ENCODE data around the gene ZBTB33.

ZBTB33 gene, protein sequence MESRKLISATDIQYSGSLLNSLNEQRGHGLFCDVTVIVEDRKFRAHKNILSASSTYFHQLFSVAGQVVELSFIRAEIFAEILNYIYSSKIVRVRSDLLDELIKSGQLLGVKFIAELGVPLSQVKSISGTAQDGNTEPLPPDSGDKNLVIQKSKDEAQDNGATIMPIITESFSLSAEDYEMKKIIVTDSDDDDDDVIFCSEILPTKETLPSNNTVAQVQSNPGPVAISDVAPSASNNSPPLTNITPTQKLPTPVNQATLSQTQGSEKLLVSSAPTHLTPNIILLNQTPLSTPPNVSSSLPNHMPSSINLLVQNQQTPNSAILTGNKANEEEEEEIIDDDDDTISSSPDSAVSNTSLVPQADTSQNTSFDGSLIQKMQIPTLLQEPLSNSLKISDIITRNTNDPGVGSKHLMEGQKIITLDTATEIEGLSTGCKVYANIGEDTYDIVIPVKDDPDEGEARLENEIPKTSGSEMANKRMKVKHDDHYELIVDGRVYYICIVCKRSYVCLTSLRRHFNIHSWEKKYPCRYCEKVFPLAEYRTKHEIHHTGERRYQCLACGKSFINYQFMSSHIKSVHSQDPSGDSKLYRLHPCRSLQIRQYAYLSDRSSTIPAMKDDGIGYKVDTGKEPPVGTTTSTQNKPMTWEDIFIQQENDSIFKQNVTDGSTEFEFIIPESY

DNA sequence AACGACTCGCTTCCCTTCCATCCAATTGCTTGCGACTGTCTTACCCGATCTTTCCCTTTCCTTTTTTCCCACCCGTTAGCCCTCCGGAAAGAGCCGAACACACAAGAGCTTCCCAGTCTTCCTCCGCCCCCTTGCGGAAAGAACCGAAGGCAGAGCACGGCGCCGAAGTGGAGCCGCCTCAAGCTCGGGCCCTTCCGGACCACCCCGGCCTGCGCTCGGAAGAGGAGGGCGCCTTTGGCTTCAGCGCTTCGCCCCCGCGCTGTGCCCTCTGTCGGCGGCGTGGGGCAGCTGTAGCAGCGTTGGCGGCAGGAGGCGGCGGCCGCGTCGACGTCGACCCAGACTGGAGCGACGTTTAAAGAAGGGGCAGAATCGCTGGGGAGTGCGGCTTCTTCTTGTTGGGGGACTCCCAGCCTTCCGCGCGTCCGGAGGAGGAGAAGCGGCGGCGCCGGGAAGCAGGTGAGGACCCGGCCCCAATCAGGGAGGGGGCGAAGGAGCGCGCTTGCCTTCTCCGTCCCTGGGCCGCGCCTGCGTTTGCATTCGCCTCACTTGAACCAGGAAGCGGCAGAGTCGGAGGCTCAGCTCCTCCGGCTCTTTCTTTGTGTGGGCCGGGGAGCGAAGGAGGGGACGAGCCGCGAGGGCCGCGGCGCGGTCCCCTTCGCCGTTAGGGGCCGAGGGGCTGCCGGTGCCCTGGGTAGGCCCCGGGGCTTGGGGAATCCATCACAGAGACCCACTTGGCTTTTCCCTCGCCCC lies at the start of gene ZBTB33:
Gene ZBTB33 (plus strand): TSS at position 291 of the 750 bp plus-strand sequence. CDS start 2,604 bp downstream, outside the sequence.
- peak; percentile 92 to 94 for DNase-seq
- TF ChIP-seq POLR2A (IDR thresholded peaks at IDR 0.05; ENCODE audit: low read length), result peak; percentile 64
- TF ChIP-seq GATA1 (IDR thresholded peaks at IDR 0.05; ENCODE audit: low read depth, low read length), result no peak

DNA sequence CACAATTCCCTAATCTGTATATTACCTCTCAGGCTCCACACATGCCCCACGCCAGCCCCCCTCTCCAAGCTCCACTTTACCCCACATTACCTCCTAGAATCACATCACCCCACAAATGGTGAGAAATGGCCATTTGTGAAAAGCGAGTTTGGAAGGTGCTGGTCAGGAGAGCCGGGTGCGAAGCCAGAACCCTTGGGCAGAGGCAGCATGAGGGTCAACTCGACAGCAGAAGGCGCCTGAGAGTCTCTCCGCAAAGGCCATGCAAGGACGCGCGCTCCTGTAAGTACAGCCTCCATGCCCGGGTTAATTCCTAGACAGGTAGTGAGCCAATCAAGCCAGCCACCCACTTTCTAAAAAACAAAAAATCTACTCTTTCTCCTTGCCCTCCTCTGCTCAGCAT lies 49.8 kb upstream of the ZBTB33 start:
- DNase-seq, result no peak
- TF ChIP-seq GATA1 (IDR thresholded peaks at IDR 0.05; ENCODE audit: low read depth, low read length), result no peak
- TF ChIP-seq POLR2A (IDR thresholded peaks at IDR 0.05; ENCODE audit: low read length), result no peak

DNA sequence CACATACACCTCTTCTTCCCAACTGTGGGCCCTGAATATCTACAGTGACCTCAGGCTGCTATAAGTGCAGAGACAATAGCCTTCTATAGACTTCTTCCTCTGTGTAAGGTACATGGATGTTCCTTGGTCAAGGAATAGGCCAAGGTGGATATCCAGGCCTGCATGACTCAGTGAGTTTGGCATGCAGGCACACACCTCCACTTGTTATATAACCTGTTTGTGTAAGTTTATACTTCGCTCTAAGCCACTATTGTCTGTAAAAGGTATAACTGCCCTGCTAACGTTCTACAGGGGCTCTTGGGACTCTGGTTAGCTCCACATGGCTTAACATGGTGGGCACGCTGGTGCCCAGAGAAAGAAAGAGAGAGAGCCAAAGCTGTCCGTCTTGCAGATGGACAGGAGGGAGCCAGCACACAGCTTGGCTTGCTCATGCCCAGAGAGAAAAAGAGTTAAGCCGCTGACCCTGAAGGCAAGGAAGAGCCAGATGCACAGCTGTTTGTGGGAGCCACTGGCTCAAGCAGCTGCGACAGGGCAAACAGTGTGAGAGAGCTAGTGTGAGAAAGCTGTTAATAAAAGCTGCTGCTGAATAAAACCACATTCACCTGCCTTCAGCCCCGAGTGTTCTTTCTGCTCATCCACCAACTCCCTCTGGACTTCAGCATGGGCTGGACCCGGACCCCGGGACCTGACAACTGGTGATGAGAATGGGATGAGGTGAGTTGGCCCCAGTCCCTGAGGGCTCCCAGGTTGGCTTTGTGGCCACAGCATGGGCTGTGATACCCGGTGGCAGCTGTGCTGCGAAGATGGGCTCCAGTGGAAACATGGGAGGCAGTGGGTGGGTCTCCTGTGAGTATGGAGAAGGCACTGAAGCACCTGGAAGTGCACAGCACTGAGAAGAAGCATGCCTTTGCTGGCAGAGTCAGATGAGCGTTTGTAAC lies 44.5 kb upstream of the ZBTB33 start:
- no peak for DNase-seq
- TF ChIP-seq POLR2A (IDR thresholded peaks at IDR 0.05; ENCODE audit: low read length) (no peak), GATA1 (IDR thresholded peaks at IDR 0.05; ENCODE audit: low read depth, low read length) (no peak)

DNA sequence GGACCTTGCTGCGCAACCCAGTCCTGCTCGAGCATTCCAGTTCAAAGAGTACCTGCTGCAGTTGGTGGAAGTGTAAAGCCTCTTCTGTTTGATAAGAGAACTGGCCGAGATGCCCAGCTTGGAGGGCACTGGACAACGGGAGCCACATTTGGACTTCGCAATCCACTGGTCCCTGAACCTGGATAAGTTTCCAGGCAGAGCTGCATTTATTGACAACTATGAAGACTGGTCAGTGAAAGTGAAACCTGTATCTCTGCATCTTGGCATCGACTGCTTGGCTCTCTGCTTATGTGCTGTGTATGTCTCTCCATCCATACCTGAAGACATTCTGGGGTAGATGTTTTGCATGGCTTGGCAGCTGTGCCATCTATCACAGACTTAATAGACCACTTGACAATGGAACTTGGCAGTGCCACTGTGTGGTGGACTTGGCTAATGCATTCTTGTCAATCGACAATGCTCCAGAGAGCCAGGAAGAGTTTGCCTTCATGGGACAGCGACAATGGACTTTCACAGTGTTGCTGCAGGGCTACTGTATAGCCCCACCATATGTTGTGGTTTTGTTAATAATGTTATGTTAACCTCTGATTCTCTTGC lies 43.5 kb upstream of the ZBTB33 start:
- no peak for DNase-seq
- no peak for TF ChIP-seq POLR2A (IDR thresholded peaks at IDR 0.05; ENCODE audit: low read length)

DNA sequence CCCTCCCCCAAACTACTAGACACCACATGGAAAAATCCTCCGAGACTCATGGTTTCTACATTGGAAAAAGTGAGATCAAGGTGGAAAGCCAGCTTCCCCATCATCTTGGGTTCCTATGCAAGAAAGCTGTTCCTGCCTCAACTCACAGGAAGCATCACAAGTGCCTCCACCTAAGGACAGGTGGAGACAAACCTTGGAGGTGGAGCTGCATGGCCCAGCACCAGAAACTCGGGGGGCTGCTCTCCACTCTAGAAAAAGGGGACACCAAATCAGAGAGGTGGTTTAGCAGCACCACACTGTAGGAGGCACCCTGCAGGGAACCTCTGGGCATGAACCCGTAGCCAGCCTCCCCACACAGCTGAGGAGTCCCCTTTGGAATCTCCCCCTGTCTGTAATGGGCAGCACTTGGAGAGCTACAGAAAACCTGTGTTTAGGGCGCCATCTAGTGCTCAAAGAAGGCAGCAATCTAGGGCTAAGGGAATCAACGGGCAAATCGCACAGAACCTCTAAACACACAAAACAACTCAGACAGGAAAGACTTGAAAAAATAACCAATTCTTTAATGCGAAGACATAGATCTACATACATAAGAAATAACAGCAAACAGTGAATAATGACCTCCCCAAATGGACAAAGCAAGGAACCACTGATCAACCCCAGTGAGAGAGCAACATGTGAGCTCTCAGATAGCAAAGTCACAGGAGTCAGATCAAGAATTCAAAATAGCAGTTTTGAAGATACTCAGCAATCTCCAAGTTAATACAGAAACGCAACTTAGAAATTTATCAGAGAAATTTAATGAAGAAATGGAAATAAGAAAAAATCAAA lies 37.0 kb upstream of the ZBTB33 start:
- peak; percentile 48 to 71 for DNase-seq
- no peak for TF ChIP-seq POLR2A (IDR thresholded peaks at IDR 0.05; ENCODE audit: low read length)
- TF ChIP-seq GATA1 (IDR thresholded peaks at IDR 0.05; ENCODE audit: low read depth, low read length), result no peak

DNA sequence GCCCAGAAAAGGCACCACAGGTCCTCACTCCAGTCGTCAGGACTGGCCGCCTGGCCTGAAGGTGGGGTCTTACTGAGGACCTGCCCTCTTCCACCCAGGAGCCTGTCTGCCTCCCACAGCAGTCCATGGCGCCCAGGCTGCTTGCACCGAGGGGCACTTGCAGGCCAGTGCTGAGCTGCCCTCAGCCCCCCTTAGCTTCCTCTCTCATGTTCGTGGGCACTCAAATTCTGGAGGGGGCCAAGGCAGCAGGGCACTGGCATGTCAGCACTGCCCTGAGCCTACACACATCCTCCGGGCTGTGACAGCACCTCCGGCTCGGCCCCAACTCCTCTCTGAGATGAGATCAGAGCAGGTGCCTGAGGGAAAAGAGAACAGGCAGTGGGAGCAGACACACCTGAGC lies 27.2 kb upstream of the ZBTB33 start:
- TF ChIP-seq POLR2A (IDR thresholded peaks at IDR 0.05; ENCODE audit: low read length) (no peak), GATA1 (IDR thresholded peaks at IDR 0.05; ENCODE audit: low read depth, low read length) (no peak)
- no peak for DNase-seq

DNA sequence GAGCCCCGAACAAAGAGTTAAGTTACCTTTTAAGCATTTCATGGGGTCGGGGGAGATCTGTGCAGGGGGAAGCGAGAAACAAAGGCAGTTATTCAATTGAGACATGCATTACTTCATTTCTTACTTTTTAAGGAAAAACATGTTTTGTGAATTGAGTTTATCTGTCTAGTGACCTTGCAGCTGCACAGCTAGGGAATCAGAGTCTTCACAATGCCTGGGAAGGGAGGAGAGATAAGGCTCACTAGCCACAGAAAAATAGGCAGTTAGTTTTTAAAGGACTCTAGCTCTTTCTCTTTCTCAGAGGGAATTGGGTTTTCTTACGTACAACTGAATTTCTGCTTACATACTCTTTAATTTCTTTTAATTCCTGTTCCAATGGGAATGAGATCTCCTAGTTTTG lies 26.2 kb upstream of the ZBTB33 start:
- no peak for TF ChIP-seq POLR2A (IDR thresholded peaks at IDR 0.05; ENCODE audit: low read length)
- TF ChIP-seq GATA1 (IDR thresholded peaks at IDR 0.05; ENCODE audit: low read depth, low read length), result no peak
- DNase-seq, result peak; percentile 2 to 43

DNA sequence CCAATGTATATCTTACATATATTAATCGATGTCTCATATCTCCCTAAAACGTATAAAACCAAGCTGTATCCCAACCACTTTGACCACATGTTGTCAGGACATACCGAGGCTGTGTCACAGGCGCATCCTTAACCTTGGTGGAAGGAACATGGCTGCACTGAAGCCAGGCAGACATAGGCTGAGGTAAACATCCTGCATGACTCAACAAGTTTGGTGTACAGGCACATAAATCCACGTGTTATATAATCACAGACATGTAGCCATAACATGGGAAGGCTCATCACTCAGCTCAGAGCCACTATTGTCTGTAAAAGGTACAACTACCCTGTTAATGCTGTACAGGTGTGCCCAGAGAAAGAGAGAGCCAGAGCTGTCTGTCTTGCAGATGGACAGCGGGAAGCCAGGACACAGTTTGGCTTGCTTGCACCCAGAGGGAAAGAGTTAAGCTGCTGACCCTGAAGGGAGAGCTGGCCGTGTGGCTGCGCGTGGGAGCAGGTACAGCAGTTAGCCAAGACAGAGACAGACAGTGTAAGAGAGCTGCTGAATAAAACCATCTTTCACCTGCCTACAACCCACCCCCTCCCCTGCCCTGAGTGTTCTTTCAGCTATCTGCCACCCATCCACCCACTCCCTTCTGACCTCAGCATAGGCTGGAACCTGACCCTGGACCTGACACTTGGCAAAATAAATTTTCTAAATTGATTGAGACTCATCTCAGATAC lies 22.3 kb upstream of the ZBTB33 start:
- no peak for DNase-seq
- TF ChIP-seq POLR2A (IDR thresholded peaks at IDR 0.05; ENCODE audit: low read length) (no peak), GATA1 (IDR thresholded peaks at IDR 0.05; ENCODE audit: low read depth, low read length) (no peak)

DNA sequence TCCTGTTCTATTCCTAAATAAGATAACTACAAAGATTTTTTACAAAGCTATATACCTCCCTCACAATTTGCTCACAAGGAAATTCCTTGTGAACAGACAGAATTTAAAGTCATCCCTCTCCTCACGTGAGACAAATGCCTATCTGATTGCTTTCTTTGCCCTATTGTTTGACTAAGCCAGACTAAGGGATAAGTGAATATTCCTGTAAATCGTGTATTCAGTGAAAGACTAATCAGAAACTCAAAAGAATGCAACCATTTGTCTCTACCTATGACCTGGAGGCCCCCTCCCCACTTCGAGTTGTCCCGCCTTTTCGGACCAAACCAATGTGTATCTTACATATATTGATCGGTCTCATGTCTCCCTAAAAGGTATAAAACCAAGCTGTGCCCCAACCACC lies 15.3 kb upstream of the ZBTB33 start:
- TF ChIP-seq GATA1 (IDR thresholded peaks at IDR 0.05; ENCODE audit: low read depth, low read length) (no peak), POLR2A (IDR thresholded peaks at IDR 0.05; ENCODE audit: low read length) (no peak)
- no peak for DNase-seq

DNA sequence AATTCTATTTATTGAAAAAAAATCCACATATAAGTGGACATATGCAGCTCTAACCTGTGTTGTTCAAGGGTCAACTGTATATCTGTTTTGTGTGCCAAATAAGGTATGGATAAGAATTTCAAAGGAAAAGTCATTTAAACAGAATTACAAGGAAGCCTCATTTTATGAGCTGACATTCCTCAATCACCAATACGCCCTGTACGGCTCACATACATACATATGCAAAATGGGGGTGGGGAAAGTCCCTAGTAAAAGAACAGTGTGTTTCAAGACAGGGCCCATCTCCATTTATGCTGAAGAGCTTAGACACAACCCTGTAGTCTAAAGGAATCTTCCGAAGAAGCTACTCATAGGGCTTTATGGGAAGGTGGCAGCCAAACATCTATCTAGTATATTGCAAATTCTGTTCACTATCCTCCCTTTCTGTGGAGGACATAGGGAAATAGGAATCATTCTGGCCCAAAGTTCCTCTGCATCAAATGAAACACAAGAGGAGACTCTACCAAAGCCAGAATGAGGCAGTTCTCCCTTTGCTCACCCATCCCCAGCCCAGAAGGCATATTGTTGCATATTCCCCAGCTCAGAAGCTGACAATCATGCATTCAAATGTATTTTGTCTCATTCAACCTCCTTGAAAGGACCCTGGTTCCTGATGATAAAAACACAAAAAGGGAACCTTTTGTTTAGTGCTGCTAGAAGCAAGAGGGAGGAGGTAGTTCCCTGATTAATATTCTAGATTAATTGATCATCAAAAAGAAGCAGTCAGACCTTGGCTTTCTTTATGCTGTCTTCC lies 13.7 kb upstream of the ZBTB33 start:
- TF ChIP-seq POLR2A (IDR thresholded peaks at IDR 0.05; ENCODE audit: low read length), result no peak
- no peak for TF ChIP-seq GATA1 (IDR thresholded peaks at IDR 0.05; ENCODE audit: low read depth, low read length)
- no peak for DNase-seq

DNA sequence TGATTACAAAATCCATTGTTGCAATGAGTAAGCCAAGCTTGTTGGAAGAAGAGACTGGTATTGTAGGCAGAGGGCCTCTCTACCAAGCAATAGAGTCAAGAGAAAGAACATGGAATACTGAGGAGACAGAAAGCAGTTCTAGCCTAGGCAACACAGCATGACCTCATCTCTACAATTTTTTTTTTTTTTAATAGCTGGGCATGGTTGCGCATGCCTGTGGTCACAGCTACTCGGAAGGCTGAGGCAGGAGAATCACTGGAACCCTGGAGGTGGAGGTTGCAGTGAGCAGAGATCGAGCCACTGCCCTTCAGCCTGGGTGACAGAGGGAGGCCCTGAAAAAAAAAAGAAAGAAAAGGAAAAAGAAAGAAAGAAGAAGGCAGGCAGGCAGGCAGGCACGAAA lies 11.7 kb upstream of the ZBTB33 start:
- TF ChIP-seq GATA1 (IDR thresholded peaks at IDR 0.05; ENCODE audit: low read depth, low read length) (no peak), POLR2A (IDR thresholded peaks at IDR 0.05; ENCODE audit: low read length) (no peak)
- no peak for DNase-seq

Data from erythroblast (primary cell).